A673 (cell line): ENCODE measurements around the gene HES2. TPM values are rescaled to one million over a fixed set of nuclear protein-coding genes. Genes with fewer than 3 reads are reported as not detected.

Source experiments
- BruUV-seq: library from RNA; stranded (reverse); fragments of 400-500 nt; replicated peaks from 2 replicates; lab custom pipeline; 2021; lab: Mats Ljungman, UMichigan
- CTCF ChIA-PET: fragments of 300-600 bp; sonication (Branson Sonifier 250); formaldehyde crosslinking; loops from one replicate; lab custom pipeline; 2022; ENCODE audit warnings: antibody characterized with exemption; lab: Charles Lee
- POLR2A ChIA-PET: fragments of 300-600 bp; sonication (Branson Sonifier 250); formaldehyde crosslinking; loops from one replicate; lab custom pipeline; 2022; ENCODE audit warnings: antibody characterized with exemption; ENCODE audit not compliant: low non-redundant PET; lab: Charles Lee
- DNase-seq: peaks from one replicate; pipeline ENCODE4 v3.0.0-alpha.2; 2015; ENCODE audit warnings: low spot score
- H3K27ac ChIP-seq: fragments of 200-600 bp; sonication (generic); 2 replicates; pipeline ENCODE4 v1.5.1; 2016; ENCODE audit warnings: mixed run types, low read depth, mild to moderate bottlenecking, mixed read lengths, antibody characterized with exemption, low read length; ENCODE audit not compliant: poor library complexity, severe bottlenecking
- H3K27me3 ChIP-seq: fragments of 200-600 bp; sonication (generic); replicated peaks from 2 replicates; pipeline ENCODE4 v1.6.1; 2017; ENCODE audit warnings: mixed run types, low read depth, mild to moderate bottlenecking, mixed read lengths, antibody characterized with exemption, low read length; ENCODE audit not compliant: insufficient read depth, poor library complexity
- H3K36me3 ChIP-seq: fragments of 200-600 bp; sonication (generic); 2 replicates; pipeline ENCODE4 v1.6.1; 2016; ENCODE audit warnings: mixed run types, mild to moderate bottlenecking, mixed read lengths, antibody characterized with exemption, low read length; ENCODE audit not compliant: insufficient read depth, poor library complexity, severe bottlenecking
- H3K4me1 ChIP-seq: fragments of 200-600 bp; sonication (generic); 2 replicates; pipeline ENCODE4 v1.6.1; 2017; ENCODE audit warnings: mixed run types, mild to moderate bottlenecking, mixed read lengths, antibody characterized with exemption, low read length; ENCODE audit not compliant: insufficient read depth, poor library complexity, severe bottlenecking
- H3K4me3 ChIP-seq: fragments of 200-600 bp; sonication (generic); 2 replicates; pipeline ENCODE4 v1.5.1; 2016; ENCODE audit warnings: low read depth, mixed run types, mild to moderate bottlenecking, mixed read lengths, low read length; ENCODE audit not compliant: poor library complexity, severe bottlenecking
- H3K9me3 ChIP-seq: fragments of 200-600 bp; sonication (generic); 2 replicates; pipeline ENCODE4 v1.6.1; 2016; ENCODE audit warnings: mixed run types, low read depth, mild to moderate bottlenecking, mixed read lengths, antibody characterized with exemption, low read length; ENCODE audit not compliant: poor library complexity, severe bottlenecking
- CTCF ChIP-seq: fragments of 300-800, 200-600 bp; sonication (generic); conservative IDR thresholded peaks from 2 replicates; pipeline ENCODE4 v1.5.1; 2017; ENCODE audit warnings: low read depth, mild to moderate bottlenecking, antibody characterized with exemption, low read length, moderate library complexity, mixed read lengths
- EZH2 ChIP-seq: fragments of 200-600 bp; sonication (generic); IDR thresholded peaks from 2 replicates; pipeline ENCODE4 v1.6.1; 2017; ENCODE audit warnings: borderline replicate concordance, low read depth, mild to moderate bottlenecking, mixed read lengths, antibody characterized with exemption, low read length; ENCODE audit not compliant: poor library complexity, severe bottlenecking
- intact Hi-C: fragments of 100-400 bp; cut with micrococcal nuclease; formaldehyde crosslinking; loops from one replicate; pipeline ENCODE4 v1.10.0; 2022; ENCODE audit not compliant: unreplicated experiment
- total RNA-seq: library from RNA; stranded (reverse); gene quantifications from 2 replicates; pipeline ENCODE4 v1.2.3, GENCODE V29; 2021

The HES2 gene
- total RNA-seq, 1 experiment from 2014 or later: not detected

- no TSS peak for BruUV-seq
- POLR2A ChIA-PET: no interaction called here
- no peak for DNase-seq
Observed at GRCh38 chr1:6370006-6370405, 49.7 kb downstream of the HES2 start.

GRCh38 chr1:6367381-6368012, 52.2 kb downstream of the HES2 start:
- no peak for DNase-seq
- intact Hi-C loops: no loop called here
- POLR2A ChIA-PET: no interaction called here

More at GRCh38 chr1:6370006-6370405, 49.7 kb downstream of the HES2 start:
- Histone ChIP-seq H3K9me3 (no peaks in the 10 kb centered on the region), H3K4me3 (no peak overlapping the region), H3K36me3 (no peaks in the 10 kb centered on the region), H3K27ac (no peak overlapping the region), H3K4me1 (no peaks in the 10 kb centered on the region), H3K27me3 (no peaks in the 10 kb centered on the region)
- CTCF ChIA-PET: no interaction called here
- TF ChIP-seq CTCF (no peak), EZH2 (no peak)
- intact Hi-C loops: no loop called here

GRCh38 chr1:6365047-6365446, 54.7 kb downstream of the HES2 start:
- Histone ChIP-seq H3K36me3 (no peaks in the 10 kb centered on the region), H3K27ac (no peak overlapping the region), H3K27me3 (no peaks in the 10 kb centered on the region), H3K9me3 (no peaks in the 10 kb centered on the region), H3K4me1 (peaks cover under 1% of the 10 kb centered on the region), H3K4me3 (no peak overlapping the region)
- TF ChIP-seq CTCF (no peak), EZH2 (no peak)
- DNase-seq: no peak
- intact Hi-C loops: no loop called here
- POLR2A ChIA-PET: no interaction called here
- CTCF ChIA-PET: interaction anchor here (0.7 kb wide), 2 partner anchors 92 to 457 kb away, joined by 3 to 12 read pairs; no protein-coding TSS in a partner anchor
- no TSS peak for BruUV-seq

More at GRCh38 chr1:6367381-6368012, 52.2 kb downstream of the HES2 start:
- Histone ChIP-seq H3K4me1 (no peaks in the 10 kb centered on the region), H3K36me3 (no peaks in the 10 kb centered on the region), H3K9me3 (no peaks in the 10 kb centered on the region), H3K27me3 (no peaks in the 10 kb centered on the region), H3K27ac (no peak overlapping the region), H3K4me3 (no peak overlapping the region)
- BruUV-seq: no TSS peak
- TF ChIP-seq EZH2: no peak
- TF ChIP-seq CTCF: no peak
- CTCF ChIA-PET: no interaction called here
